ENCODE data around the gene SYNM. TPM values are rescaled to one million over a fixed set of nuclear protein-coding genes. Genes with fewer than 3 reads are reported as not detected.

SYNM gene
- total RNA-seq, 4 donors from 2014 or later = 6.4 to 44.6 (median 36.4) TPM

Other genes starting within 250 kb of the SYNM start
- gene PGPEP1L, start 97.3 kb upstream of the SYNM start, total RNA-seq = under 1 TPM in 1 of 4 donors, not detected in 3; 0.40 TPM
- gene TTC23, start 144.5 kb downstream of the SYNM start, total RNA-seq = 10 to 100 TPM in 3 of 4 donors, 1 to 10 TPM in 1; 10.0 to 54.1 (median 31.0) TPM
- 10 to 100 TPM; 28.8 to 50.3 (median 35.5) TPM for gene LRRC28, start 146.4 kb downstream of the SYNM start, total RNA-seq